Osteoblast (primary cell): ENCODE results near the gene FNBP1. TPM values are rescaled to one million over a fixed set of nuclear protein-coding genes. Genes with fewer than 3 reads are reported as not detected.
A peak's percentile ranks its signal among the peaks of the same experiment; 100 is the strongest.

Source experiments
- DNase-seq: peaks from one replicate; pipeline ENCODE4 v3.0.0; 2011; ENCODE audit warnings: low spot score, mixed read lengths; ENCODE audit not compliant: insufficient read length; ENCODE audit errors: missing footprints
- H2AFZ ChIP-seq: 2 replicates; pipeline ENCODE4 v1.6.0; 2011; ENCODE audit warnings: mild to moderate bottlenecking, low read length
- H3K27ac ChIP-seq: 2 replicates; pipeline ENCODE4 v1.5.1; 2011; ENCODE audit warnings: mild to moderate bottlenecking, low read depth, low read length, moderate library complexity
- H3K27me3 ChIP-seq: 2 replicates; pipeline ENCODE4 v1.6.0; 2012; ENCODE audit warnings: mild to moderate bottlenecking, control low read depth, inconsistent platforms, low read length, moderate library complexity; ENCODE audit not compliant: insufficient read depth
- H3K36me3 ChIP-seq: 2 replicates; pipeline ENCODE4 v1.5.1; 2011; ENCODE audit warnings: mild to moderate bottlenecking, low read length, control low read depth, moderate library complexity; ENCODE audit not compliant: insufficient read depth
- H3K4me1 ChIP-seq: 2 replicates; pipeline ENCODE4 v1.5.1; 2011; ENCODE audit warnings: mild to moderate bottlenecking, low read length, control low read depth, moderate library complexity; ENCODE audit not compliant: insufficient read depth
- H3K4me2 ChIP-seq: 2 replicates; pipeline ENCODE4 v1.6.0; 2011; ENCODE audit warnings: mild to moderate bottlenecking, low read length; ENCODE audit not compliant: insufficient read depth
- H3K4me3 ChIP-seq: fragments of 200-600 bp; sonication (generic); 3 replicates; pipeline ENCODE4 v1.5.1; 2012; ENCODE audit warnings: mild to moderate bottlenecking, low read length, inconsistent platforms; ENCODE audit not compliant: insufficient read depth
- H3K79me2 ChIP-seq: 2 replicates; pipeline ENCODE4 v1.6.0; 2012; ENCODE audit warnings: mild to moderate bottlenecking, low read length, control low read depth, inconsistent platforms; ENCODE audit not compliant: insufficient read depth
- H3K9me3 ChIP-seq: 2 replicates; pipeline ENCODE4 v1.5.1; 2011; ENCODE audit warnings: low read depth, low read length, control low read depth
- H4K20me1 ChIP-seq: 2 replicates; pipeline ENCODE4 v1.6.0; 2012; ENCODE audit warnings: mild to moderate bottlenecking, low read length, control low read depth; ENCODE audit not compliant: insufficient read depth
- CTCF ChIP-seq: IDR thresholded peaks from 2 replicates; pipeline ENCODE4 v1.5.1; 2011; ENCODE audit warnings: mild to moderate bottlenecking, low read depth, low read length, moderate library complexity; ENCODE audit errors: extremely low read depth
- total RNA-seq: library from RNA; depleted of rRNA; stranded (reverse); fragments of >200 nt; gene quantifications from 2 replicates; pipeline ENCODE4 v1.2.3, GENCODE V29; 2012

Gene FNBP1
- total RNA-seq, 1 donor: 31.8 TPM

GRCh38 chr9:129968690-129969485, 74.1 kb downstream of the FNBP1 start:
- Histone ChIP-seq H3K9me3 (no peaks in the 10 kb centered on the region), H3K4me3 (no peak overlapping the region), H2AFZ (no peak overlapping the region), H4K20me1 (no peaks in the 10 kb centered on the region), H3K4me2 (no peak overlapping the region), H3K27me3 (no peaks in the 10 kb centered on the region), H3K36me3 (no peaks in the 10 kb centered on the region), H3K4me1 (peaks cover 20% of the 10 kb centered on the region), H3K79me2 (no peaks in the 10 kb centered on the region), H3K27ac (no peak overlapping the region)
- no peak for TF ChIP-seq CTCF
- peak; percentile 65 for DNase-seq

- H3K4me2 ChIP-seq: peak overlapping the region; percentile 79
- peak overlapping the region; percentile 79 for H3K27ac ChIP-seq
- H3K9me3 ChIP-seq: no peaks in the 10 kb centered on the region
- no peaks in the 10 kb centered on the region for H3K36me3 ChIP-seq
- no peaks in the 10 kb centered on the region for H3K79me2 ChIP-seq
- H3K4me1 ChIP-seq: peaks cover 35% of the 10 kb centered on the region
- no peak overlapping the region for H3K4me3 ChIP-seq
- no peaks in the 10 kb centered on the region for H4K20me1 ChIP-seq
- H3K27me3 ChIP-seq: no peaks in the 10 kb centered on the region
- TF ChIP-seq CTCF: no peak
- peak overlapping the region; percentile 36 for H2AFZ ChIP-seq
- DNase-seq: peak; percentile 76
Measured at GRCh38 chr9:129964901-129965734, 77.9 kb downstream of the FNBP1 start.

GRCh38 chr9:129962889-129963703, 79.9 kb downstream of the FNBP1 start:
- H3K79me2 ChIP-seq: no peaks in the 10 kb centered on the region
- DNase-seq: peak; percentile 73
- peak overlapping the region; percentile 82 for H2AFZ ChIP-seq
- no peaks in the 10 kb centered on the region for H4K20me1 ChIP-seq
- no peaks in the 10 kb centered on the region for H3K27me3 ChIP-seq
- H3K4me3 ChIP-seq: peak overlapping the region; percentile 69
- H3K27ac ChIP-seq: peak overlapping the region; percentile 79
- peaks cover 30% of the 10 kb centered on the region for H3K4me1 ChIP-seq
- peak overlapping the region; percentile 97 for H3K4me2 ChIP-seq
- H3K36me3 ChIP-seq: peaks cover 5% of the 10 kb centered on the region
- H3K9me3 ChIP-seq: no peaks in the 10 kb centered on the region
- TF ChIP-seq CTCF: no peak
